ENCODE measurements around the gene HDLBP. TPM values are rescaled to one million over a fixed set of nuclear protein-coding genes. Genes with fewer than 3 reads are reported as not detected.

The HDLBP gene
- total and polyA plus RNA-seq, 10 of the 15 experiments (the other 5 are each of a cell fraction or from before 2014, with no cell fraction given) = 19.5 to 383 (median 249) TPM

- no peak for TF ChIP-seq NKRF (conservative IDR thresholded peaks at IDR 0.05)
- TF ChIP-seq NFIC (IDR thresholded peaks at IDR 0.05; ENCODE audit: low read depth, low read length) = no peak
- TF ChIP-seq ZBTB11 (CRISPR knock-in tag; IDR thresholded peaks at IDR 0.05) = no peak
- 0 out of 2 replicates have a peak, but pooled peaks have one; percentile 44 for TF ChIP-seq IKZF1 (conservative IDR thresholded peaks at IDR 0.05)
- TF ChIP-seq USF2 (IDR thresholded peaks at IDR 0.05; ENCODE audit: borderline replicate concordance, low read depth, low read length) = peak; percentile 39
- peak; percentile 69 for TF ChIP-seq RAD51 (IDR thresholded peaks at IDR 0.05)
- no peak for TF ChIP-seq FOXK2 (IDR thresholded peaks at IDR 0.05)
- TF ChIP-seq EGR1 (IDR thresholded peaks at IDR 0.05; ENCODE audit: borderline replicate concordance in 1 of 2, low read depth in 2 of 2, low read length in 2 of 2) = no peak
- TF ChIP-seq ZNF217 (IDR thresholded peaks at IDR 0.05) = no peak
- no peak for TF ChIP-seq RB1 (IDR thresholded peaks at IDR 0.05; ENCODE audit: borderline replicate concordance)
- no peak for TF ChIP-seq NFYB (IDR thresholded peaks at IDR 0.05; ENCODE audit: insufficient read depth, low read depth, low read length)
- no peak for TF ChIP-seq ZZZ3 (IDR thresholded peaks at IDR 0.05; ENCODE audit: control insufficient read depth, insufficient read length, low read depth)
- TF ChIP-seq YY1 (IDR thresholded peaks at IDR 0.05; ENCODE audit: low read depth, low read length) = 0 out of 2 replicates have a peak, but pooled peaks have one; percentile 24
- peak; percentile 85 for TF ChIP-seq MXI1 (IDR thresholded peaks at IDR 0.05; ENCODE audit: low read depth, low read length)
- no peak for TF ChIP-seq CHD4 (IDR thresholded peaks at IDR 0.05)
- TF ChIP-seq RELB (IDR thresholded peaks at IDR 0.05; ENCODE audit: low read depth) = peak; percentile 85
These were observed 43.7 kb downstream of the HDLBP start (continued) for GRCh38 chr2:241271706-241272302.

All from GM12878 (cell line).